ENCODE data around the gene SLC6A13. TPM values are rescaled to one million over a fixed set of nuclear protein-coding genes. Genes with fewer than 3 reads are reported as not detected.

SLC6A13 gene
- total RNA-seq (2021) (not detected in 2 replicates), Bru-seq, nascent RNA (percentile 14 among the genes with signal in this experiment), BruChase-seq, experiment 1, labeled RNA remaining after a 2-hour chase (percentile 24 among the genes with signal in this experiment), BruChase-seq, experiment 2, labeled RNA remaining after a 6-hour chase (percentile 15 among the genes with signal in this experiment)
- long read RNA-seq, result 0 reads

- Histone ChIP-seq H3K9me3 (ENCODE audit: insufficient read depth, low read depth) (peaks cover 6% of the 10 kb centered on the region; the same call in 1 of the 2 replicates), H3K4me1 (replicated peaks; ENCODE audit: insufficient read depth) (no peaks in the 10 kb centered on the region), H3K4me3 (no peak within 1 kb of the TSS), H3K27ac (no peak within 1 kb of the TSS), H3K79me2 (ENCODE audit: low read depth) (no peaks in the 10 kb centered on the region), H2AFZ (no peak within 1 kb of the TSS), H3K4me2 (no peak within 1 kb of the TSS), H4K20me1 (ENCODE audit: insufficient read depth) (no peaks in the 10 kb centered on the region), H3K27me3 (ENCODE audit: insufficient read depth, low read depth) (peaks cover 89% of the 10 kb centered on the region), H3K36me3 (ENCODE audit: low read depth) (no peaks in the 10 kb centered on the region), H3K9me2 (ENCODE audit: insufficient read depth) (no peaks in the 10 kb centered on the region), H3F3A (ENCODE audit: insufficient read depth, low read depth) (no peaks in the 10 kb centered on the region)
- ChIA-PET POLR2A (ENCODE audit: unreplicated experiment) (interaction anchor here (0.6 kb wide), 1 partner anchor 31 kb away, joined by 3 read pairs; no protein-coding TSS in a partner anchor), CTCF (no interaction called here)
- TF ChIP-seq EZH2 (IDR thresholded peaks at IDR 0.05; ENCODE audit: low read depth), result no peak
- TF ChIP-seq CTCF (conservative IDR thresholded peaks at IDR 0.05), result no peak
- intact Hi-C loops (cut with micrococcal nuclease; ENCODE audit: unreplicated experiment), result no loop called here
- DNase-seq, result no peak
- no TSS peak for BruUV-seq (replicated peaks)
Measured at GRCh38 chr12:262817-263216, at the start of gene SLC6A13. SLC6A13 (minus strand) TSS chr12:262836; CDS start chr12:260052, 2,784 bp downstream.

- H2AFZ ChIP-seq, result no peak overlapping the region
- peak overlapping the region; percentile 28 for H3K27ac ChIP-seq
- CTCF ChIA-PET, result no interaction called here
- peak overlapping the region; percentile 49 for H3K4me2 ChIP-seq
- H3K27me3 ChIP-seq (ENCODE audit: insufficient read depth, low read depth), result no peaks in the 10 kb centered on the region
- H3K36me3 ChIP-seq (ENCODE audit: low read depth), result peaks cover 63% of the 10 kb centered on the region
- peak overlapping the region; percentile 7; the same call in 1 of the 2 replicates for H3K4me3 ChIP-seq
- BruUV-seq (replicated peaks), result no TSS peak
- H3F3A ChIP-seq (ENCODE audit: insufficient read depth, low read depth), result peaks cover 9% of the 10 kb centered on the region
- no peaks in the 10 kb centered on the region for H3K9me3 ChIP-seq (ENCODE audit: insufficient read depth, low read depth)
- peak in 1 of 2 experiments; percentile 79 for DNase-seq
- no peaks in the 10 kb centered on the region for H3K79me2 ChIP-seq (ENCODE audit: low read depth)
- no peak for TF ChIP-seq CTCF (conservative IDR thresholded peaks at IDR 0.05)
- no peak for TF ChIP-seq EZH2 (IDR thresholded peaks at IDR 0.05; ENCODE audit: low read depth)
- H4K20me1 ChIP-seq (ENCODE audit: insufficient read depth), result peaks cover 15% of the 10 kb centered on the region
- peaks cover 24% of the 10 kb centered on the region for H3K4me1 ChIP-seq (replicated peaks; ENCODE audit: insufficient read depth)
- POLR2A ChIA-PET (ENCODE audit: unreplicated experiment), result no interaction called here
- no peaks in the 10 kb centered on the region for H3K9me2 ChIP-seq (ENCODE audit: insufficient read depth)
- intact Hi-C loops (cut with micrococcal nuclease; ENCODE audit: unreplicated experiment), result no loop called here
Measured at GRCh38 chr12:308511-308910, 45.9 kb upstream of the SLC6A13 start.

GRCh38 chr12:307406-307805 lies 44.8 kb upstream of the SLC6A13 start:
- Histone ChIP-seq H3K9me3 (ENCODE audit: insufficient read depth, low read depth) (no peaks in the 10 kb centered on the region), H3F3A (ENCODE audit: insufficient read depth, low read depth) (peaks cover 9% of the 10 kb centered on the region), H3K4me2 (no peak overlapping the region), H3K36me3 (ENCODE audit: low read depth) (peaks cover 61% of the 10 kb centered on the region), H2AFZ (no peak overlapping the region), H3K4me1 (replicated peaks; ENCODE audit: insufficient read depth) (peaks cover 24% of the 10 kb centered on the region), H3K27ac (no peak overlapping the region), H3K9me2 (ENCODE audit: insufficient read depth) (no peaks in the 10 kb centered on the region), H3K4me3 (no peak overlapping the region), H4K20me1 (ENCODE audit: insufficient read depth) (peaks cover 16% of the 10 kb centered on the region), H3K79me2 (ENCODE audit: low read depth) (peaks cover 7% of the 10 kb centered on the region; the same call in 1 of the 2 replicates), H3K27me3 (ENCODE audit: insufficient read depth, low read depth) (no peaks in the 10 kb centered on the region)
- intact Hi-C loops (cut with micrococcal nuclease; ENCODE audit: unreplicated experiment), result no loop called here
- no peak for DNase-seq
- TSS peak; percentile 6 for BruUV-seq (replicated peaks)
- POLR2A ChIA-PET (ENCODE audit: unreplicated experiment), result no interaction called here
- CTCF ChIA-PET, result no interaction called here
- TF ChIP-seq EZH2 (IDR thresholded peaks at IDR 0.05; ENCODE audit: low read depth) (no peak), CTCF (conservative IDR thresholded peaks at IDR 0.05) (no peak)

Data from PC-9 (cell line).